Left forelimb (tissue), 1 donor: Measurements from ENCODE around the gene PRMT2.
A peak's percentile ranks its signal among the peaks of the same experiment; 100 is the strongest.

Experiments
- DNase-seq: peaks from one replicate; pipeline ENCODE4 v3.0.0-alpha.2; 2018; ENCODE audit warnings: low spot score

The PRMT2 gene

GRCh38 chr21:46635324-46636180 is at the start of gene PRMT2:
Gene PRMT2, plus strand, starts transcription at chr21:46635674. Its CDS starts 1,278 bp downstream, at chr21:46636952.
- DNase-seq: peak; percentile 99

DNA sequence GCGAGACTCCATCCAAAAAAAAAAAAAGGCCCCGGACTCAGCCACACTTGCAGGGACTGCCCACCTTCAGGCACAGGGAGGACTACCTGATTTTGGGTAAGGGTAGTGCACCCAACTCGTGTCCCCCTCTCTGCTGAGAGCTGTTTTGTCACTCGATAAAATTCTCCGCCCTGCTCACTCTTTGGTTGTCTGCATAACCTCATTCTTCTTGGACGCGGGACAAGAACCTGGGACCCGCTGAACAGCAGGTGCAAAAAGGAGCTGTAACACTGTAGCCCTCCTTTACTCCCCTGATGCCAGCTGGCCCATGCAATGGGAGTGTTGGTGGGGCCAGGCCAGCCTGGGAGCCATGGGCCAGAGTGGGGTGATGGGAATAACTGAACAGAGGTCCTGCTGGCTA is 41.2 kb upstream of the PRMT2 start:
- no peak for DNase-seq

- DNase-seq: no peak
These were observed 39.3 kb upstream of the PRMT2 start for GRCh38 chr21:46596201-46596600.

DNA sequence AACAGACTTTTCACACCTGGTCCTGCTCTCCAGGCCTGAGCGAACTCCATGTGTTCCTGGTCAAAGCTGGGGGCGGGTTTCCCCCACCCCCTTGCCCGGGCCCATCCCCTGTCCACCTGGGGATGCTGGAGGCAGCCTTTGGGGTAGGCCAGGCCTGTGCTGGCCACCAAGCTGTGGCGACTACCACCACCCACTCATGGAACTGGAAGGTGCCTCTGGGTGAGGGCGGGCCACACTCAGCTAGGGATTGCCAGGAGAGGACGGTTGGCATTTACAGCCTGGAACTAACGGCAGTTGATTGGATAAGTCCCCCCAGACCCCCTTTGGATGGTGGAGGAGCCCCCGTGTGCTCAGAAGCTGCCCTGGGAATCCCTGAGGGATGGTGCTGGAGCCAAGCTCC is 38.4 kb upstream of the PRMT2 start:
- DNase-seq: no peak

DNA sequence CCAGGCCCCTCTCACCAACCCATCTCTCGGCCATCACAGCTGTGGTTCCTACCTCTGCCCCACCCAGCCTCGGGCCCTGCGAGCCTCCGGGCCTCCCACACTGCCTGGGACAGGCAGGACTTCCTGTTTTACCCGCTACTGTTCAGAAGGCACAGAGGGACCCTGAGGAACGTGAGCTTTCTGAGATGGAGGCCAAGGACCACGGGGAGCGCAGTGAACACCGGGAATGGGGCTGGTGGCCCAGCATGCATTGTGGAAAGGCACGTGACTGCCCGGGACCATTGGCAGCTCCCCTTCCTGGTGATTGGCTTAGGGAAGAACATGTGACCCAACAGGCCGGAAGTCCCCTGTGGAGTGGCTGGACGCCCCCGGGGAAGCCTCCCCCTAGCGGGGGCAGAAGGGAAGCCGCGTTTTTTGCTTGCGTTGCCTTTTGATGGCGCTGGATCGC is 37.6 kb upstream of the PRMT2 start:
- no peak for DNase-seq

DNA sequence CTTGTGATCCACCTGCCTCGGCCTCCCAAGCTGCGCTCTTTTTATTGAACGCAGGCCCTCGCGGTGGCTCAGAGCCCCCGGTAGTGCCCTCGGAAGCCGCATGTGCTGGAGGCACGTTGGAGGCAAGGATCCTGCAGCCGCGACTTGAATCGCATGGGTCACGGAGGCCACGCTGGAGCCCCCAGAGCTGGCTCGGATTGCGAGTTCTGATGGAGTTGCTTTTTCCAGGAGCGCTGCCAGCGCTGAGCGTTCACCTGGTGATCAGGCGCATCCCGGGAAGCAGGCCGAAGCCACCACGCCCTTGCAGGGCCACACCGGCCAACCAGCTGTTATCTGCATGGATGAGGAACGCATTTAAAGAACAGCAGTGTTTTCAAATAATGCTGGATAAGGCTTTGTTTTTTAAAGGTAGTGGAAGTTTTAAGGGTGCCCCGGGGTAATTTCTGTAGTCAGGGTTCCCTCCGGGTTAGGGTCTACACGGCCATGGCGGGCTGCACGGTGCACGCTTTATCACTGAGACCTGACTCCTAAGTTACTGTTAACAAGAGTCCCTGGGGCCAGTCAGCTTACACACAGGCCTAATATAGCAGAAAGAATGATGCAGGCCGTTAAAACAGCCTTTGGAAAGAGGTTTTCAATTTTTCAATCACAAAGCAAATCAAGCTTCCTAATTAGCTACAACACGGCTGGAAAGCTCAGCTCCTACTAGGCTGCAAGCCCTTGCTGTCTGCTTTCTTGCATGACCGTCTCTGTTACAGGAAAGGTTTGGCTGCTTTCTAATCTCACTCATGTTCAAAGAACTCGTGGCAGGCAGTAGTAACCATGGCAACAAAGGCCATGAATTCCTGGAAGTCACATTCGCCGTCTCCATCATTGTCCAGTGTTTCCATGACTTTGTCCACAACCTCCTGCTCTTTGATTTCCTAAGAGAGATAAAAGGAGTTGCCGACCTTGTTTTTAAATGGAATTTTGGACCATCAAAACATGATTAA is 36.6 kb upstream of the PRMT2 start:
- DNase-seq: no peak

- DNase-seq: no peak
These were observed 35.2 kb upstream of the PRMT2 start for GRCh38 chr21:46600305-46600704.

DNA sequence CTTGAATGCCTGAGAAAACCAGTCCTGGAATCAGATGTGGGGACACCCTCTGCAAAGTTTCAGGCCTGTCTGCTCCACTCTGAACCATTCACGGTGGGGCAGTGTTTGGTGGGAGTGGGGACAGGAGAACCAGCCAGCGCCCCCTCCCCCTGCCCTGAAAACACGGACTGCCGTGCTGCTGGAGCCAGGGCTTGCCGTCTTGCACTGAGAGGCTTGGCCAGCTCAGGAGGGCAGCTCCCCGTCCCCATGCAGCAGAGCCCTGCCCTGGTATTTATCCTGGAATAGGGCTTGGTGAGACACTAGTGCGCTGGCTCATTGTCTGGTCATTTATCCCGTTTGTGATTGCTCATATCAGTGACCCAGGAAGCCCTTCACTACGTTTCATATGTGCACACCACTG is 34.5 kb upstream of the PRMT2 start:
- no peak for DNase-seq

- DNase-seq: no peak
These were observed 32.2 kb upstream of the PRMT2 start for GRCh38 chr21:46603228-46603627.

DNA sequence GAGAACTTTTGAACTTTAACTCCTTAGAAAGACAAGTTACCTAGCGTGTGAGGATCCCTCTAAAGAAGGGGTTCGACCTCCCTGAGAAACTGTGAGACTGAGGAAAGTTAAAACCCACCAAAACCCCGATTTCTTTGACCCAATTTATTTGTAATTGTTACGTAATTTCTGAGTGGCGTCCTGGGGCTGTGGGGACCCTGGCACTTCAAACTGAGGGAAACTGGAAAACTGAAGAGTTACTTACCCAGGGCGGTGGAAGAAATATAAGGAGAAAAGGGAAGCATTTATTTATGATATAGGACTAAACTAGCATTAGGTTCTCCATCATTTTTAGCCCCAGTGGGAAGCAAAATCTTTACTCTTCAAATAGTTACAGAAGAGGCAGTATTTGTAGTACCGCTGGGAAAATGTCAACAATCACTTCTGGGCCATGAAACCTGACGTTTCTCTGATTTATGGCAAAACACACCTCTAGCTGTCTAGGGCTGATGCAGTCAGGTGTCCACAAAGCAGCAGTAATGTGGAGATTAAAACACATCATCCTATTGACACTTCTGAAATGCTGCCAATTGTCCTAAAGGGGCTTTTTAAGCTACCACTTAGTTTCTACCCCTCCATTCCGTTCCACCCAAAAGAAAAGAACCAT is 31.0 kb upstream of the PRMT2 start:
- no peak for DNase-seq

DNA sequence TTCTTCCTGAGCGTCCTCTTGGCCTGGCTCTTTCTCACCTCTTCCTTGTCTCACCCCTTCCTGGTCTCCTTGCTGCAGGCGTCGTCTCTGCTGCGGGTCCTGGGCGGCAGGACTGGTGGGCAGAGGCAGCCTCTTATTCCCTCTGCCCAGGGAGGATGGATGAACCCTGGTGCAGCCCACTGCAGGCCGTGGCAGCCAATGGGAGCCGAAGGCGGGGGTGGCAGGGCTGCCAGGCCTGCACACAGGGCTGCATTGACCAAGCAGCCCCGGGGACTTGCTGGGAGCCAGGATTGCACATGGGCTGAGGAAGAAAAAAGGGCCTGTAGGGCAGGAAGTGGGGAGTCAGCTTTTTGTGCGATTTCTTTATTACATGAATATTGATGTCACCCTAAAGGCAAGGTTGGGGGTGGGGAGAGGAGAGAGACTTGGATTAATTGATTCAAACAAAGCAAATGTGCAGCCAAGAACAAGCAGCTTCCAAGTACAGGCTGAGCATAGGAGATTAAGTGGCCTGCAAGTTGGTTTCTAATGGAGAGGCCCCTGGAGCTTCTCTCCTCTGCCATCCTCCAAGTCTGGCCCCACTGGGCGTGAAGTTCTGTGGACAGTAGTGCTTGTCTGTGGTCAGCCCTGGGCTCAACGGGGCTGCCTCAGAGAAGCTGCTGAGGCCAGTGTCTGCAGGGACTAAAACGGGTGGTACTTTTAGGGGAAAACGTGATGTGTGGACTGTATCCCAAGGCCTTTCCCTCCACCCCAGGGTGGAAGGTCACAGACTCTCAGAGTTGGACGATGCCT is 30.3 kb upstream of the PRMT2 start, which contains the start of gene S100B:
Gene S100B, minus strand, starts transcription at position 108 of the 792 bp plus-strand sequence. CDS start 2,667 bp downstream, outside the sequence.
- DNase-seq: no peak

DNA sequence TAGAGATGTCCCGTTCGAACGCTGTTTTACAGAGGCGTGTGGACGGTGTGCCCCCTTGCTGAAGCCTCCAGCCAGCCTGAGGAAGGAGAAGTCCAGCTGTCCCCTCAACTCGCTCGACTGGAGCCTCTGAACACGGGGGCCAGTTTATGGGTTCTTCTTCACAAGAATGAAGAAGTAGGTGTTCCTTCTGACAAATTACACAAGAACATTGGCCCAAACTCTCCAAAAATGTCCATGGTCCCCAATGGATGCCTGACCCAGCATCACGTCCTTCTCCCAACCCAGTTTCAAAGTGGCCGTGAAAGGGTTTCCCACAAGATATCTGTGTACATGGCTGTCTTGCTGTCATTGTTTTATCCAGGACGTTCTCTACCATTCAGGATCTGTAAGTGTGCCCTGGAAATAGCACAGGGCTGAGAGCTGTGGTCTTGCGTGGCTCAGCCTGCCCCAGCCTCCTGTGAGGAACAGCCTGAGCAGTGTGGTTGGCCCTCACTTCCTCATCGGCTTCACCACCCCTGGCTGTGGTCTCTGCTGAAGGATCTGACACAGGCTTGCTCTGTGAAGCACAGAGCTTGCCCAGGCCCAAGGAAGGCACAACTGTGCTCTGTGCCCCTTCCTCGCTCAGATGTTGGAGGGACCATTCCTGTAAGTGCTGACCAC is 29.6 kb upstream of the PRMT2 start:
- DNase-seq: no peak

GRCh38 chr21:46606427-46606813 is 29.1 kb upstream of the PRMT2 start:
- no peak for DNase-seq

DNA sequence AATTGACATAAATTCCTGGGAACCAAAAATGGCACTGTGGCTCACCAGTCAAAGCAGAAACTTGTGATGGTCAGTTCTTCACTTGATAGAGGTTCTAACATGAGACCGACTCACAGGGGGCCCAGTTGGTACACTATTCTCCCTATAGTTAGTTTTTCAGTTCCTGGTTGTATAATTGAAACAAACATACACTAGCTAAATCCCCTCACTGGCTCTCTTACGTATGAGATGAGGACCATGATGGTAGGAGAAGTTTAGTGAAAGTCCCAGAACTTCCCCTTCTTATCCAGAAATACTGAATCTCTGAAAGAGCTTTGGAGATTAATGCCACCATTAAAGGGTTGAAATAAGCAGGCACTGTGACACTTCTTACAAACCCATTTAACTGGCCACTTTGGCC is 27.8 kb upstream of the PRMT2 start:
- DNase-seq: no peak

- DNase-seq: no peak
These were observed 26.8 kb upstream of the PRMT2 start for GRCh38 chr21:46608672-46609111.

DNA sequence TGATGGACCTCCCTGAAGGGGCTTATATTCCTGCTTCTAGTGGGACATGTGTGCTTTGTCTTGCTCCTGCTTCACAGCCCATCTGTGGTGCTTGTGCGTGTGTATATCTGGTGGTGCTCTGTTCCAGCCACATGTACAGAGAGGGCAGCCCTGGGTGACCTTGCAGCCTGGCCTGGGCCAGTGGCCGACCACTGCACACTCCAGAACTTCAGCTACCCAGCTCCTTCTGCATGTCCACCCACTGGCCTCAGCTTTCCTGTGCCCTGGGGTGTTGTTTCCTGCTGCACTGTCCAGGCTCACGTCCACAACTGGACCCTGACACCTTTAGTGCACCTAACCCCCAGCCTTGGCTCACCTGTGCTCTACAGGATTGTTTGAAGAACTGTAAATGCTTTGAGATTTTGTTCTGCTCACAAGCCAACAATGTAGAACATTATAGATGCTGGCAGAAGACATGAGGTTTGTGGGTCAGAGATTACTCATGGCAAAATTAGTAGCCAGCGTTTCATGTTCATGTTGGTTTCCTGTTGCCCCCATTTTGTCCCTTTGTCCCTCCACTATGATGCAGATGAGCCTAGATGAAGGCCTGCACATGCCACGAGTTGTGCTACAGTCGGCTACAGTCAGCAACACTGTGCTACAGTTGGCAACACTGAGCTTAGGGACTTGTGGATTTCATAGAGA is 25.3 kb upstream of the PRMT2 start:
- DNase-seq: no peak

- DNase-seq: no peak
These were observed 22.1 kb upstream of the PRMT2 start for GRCh38 chr21:46613391-46613790.

DNA sequence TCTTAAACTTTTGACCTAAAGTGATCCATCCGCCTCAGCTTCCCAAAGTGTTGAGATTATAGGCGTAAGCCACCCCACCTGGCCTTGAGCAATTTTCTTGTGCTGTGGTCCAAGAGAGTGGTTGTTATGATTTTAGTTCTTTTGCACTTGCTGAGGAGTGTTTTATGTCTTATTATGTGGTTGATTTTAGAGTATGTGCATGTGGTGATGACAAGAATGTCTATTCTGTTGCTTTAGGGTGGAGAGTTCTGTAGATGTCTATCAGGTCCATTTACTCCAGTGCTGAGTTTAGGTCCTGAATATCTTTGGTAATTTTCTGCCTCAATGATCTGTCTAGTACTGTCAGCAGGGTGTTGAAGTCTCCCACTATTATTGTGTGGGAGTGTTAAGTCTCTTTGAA is 19.4 kb upstream of the PRMT2 start:
- DNase-seq: no peak

GRCh38 chr21:46616656-46617055 is 18.8 kb upstream of the PRMT2 start:
- no peak for DNase-seq
